Skeletal muscle satellite cell (primary cell): ENCODE data around the gene CDKN2B.

Experiments
- H3K27me3 ChIP-seq: 2 replicates; pipeline ENCODE4 v1.7.0; 2013; ENCODE audit warnings: low read length; ENCODE audit not compliant: control insufficient read depth, insufficient read depth
- H3K36me3 ChIP-seq: 2 replicates; pipeline ENCODE4 v1.7.0; 2013; ENCODE audit warnings: mild to moderate bottlenecking, control low read depth, low read length; ENCODE audit not compliant: insufficient read depth
- H3K4me1 ChIP-seq: 2 replicates; pipeline ENCODE4 v1.7.0; 2013; ENCODE audit warnings: low read length; ENCODE audit not compliant: control insufficient read depth, insufficient read depth
- H3K4me2 ChIP-seq: 2 replicates; pipeline ENCODE4 v1.7.0; 2013; ENCODE audit warnings: mild to moderate bottlenecking, low read length
- H3K4me3 ChIP-seq: 2 replicates; pipeline ENCODE4 v1.7.0; 2013; ENCODE audit warnings: low read length
- H3K9ac ChIP-seq: 2 replicates; pipeline ENCODE4 v1.7.0; 2013; ENCODE audit warnings: mild to moderate bottlenecking, low read depth, low read length, moderate library complexity
- H3K9me3 ChIP-seq: replicated peaks from 2 replicates; pipeline ENCODE4 v1.7.0; 2013; ENCODE audit warnings: mild to moderate bottlenecking, control low read depth, low read length

CDKN2B gene

GRCh38 chr9:22046243-22046885 is 37.3 kb upstream of the CDKN2B start:
- Histone ChIP-seq H3K9me3 (no peaks in the 10 kb centered on the region), H3K27me3 (no peaks in the 10 kb centered on the region), H3K9ac (no peak overlapping the region), H3K4me3 (no peak overlapping the region), H3K4me1 (peaks cover 27% of the 10 kb centered on the region), H3K36me3 (no peaks in the 10 kb centered on the region), H3K4me2 (no peak overlapping the region)

GRCh38 chr9:22045423-22045822 is 36.3 kb upstream of the CDKN2B start:
- H3K4me1 ChIP-seq = peaks cover 35% of the 10 kb centered on the region
- H3K9me3 ChIP-seq = no peaks in the 10 kb centered on the region
- no peak overlapping the region for H3K4me3 ChIP-seq
- H3K27me3 ChIP-seq = no peaks in the 10 kb centered on the region
- no peak overlapping the region for H3K4me2 ChIP-seq
- H3K9ac ChIP-seq = no peak overlapping the region
- H3K36me3 ChIP-seq = no peaks in the 10 kb centered on the region

- Histone ChIP-seq H3K4me1 (peaks cover 44% of the 10 kb centered on the region), H3K9me3 (no peaks in the 10 kb centered on the region), H3K27me3 (no peaks in the 10 kb centered on the region), H3K4me3 (no peak overlapping the region), H3K4me2 (no peak overlapping the region), H3K36me3 (no peaks in the 10 kb centered on the region), H3K9ac (no peak overlapping the region)
These were observed 35.5 kb upstream of the CDKN2B start for GRCh38 chr9:22044583-22044982.

GRCh38 chr9:22043928-22044327 is 34.8 kb upstream of the CDKN2B start:
- H3K4me1 ChIP-seq = peaks cover 49% of the 10 kb centered on the region
- H3K4me3 ChIP-seq = no peak overlapping the region
- no peak overlapping the region for H3K4me2 ChIP-seq
- no peaks in the 10 kb centered on the region for H3K36me3 ChIP-seq
- H3K27me3 ChIP-seq = no peaks in the 10 kb centered on the region
- H3K9me3 ChIP-seq = no peaks in the 10 kb centered on the region
- no peak overlapping the region for H3K9ac ChIP-seq

GRCh38 chr9:22041775-22042174 is 32.7 kb upstream of the CDKN2B start:
- no peak overlapping the region for H3K4me3 ChIP-seq
- peak overlapping the region; percentile 41 for H3K4me2 ChIP-seq

GRCh38 chr9:22041344-22041743 is 32.2 kb upstream of the CDKN2B start:
- Histone ChIP-seq H3K36me3 (no peaks in the 10 kb centered on the region), H3K9me3 (no peaks in the 10 kb centered on the region), H3K4me2 (peak overlapping the region; percentile 41), H3K4me3 (no peak overlapping the region), H3K9ac (peak overlapping the region; percentile 34), H3K27me3 (no peaks in the 10 kb centered on the region), H3K4me1 (peaks cover 58% of the 10 kb centered on the region)

More at GRCh38 chr9:22041775-22042174, 32.7 kb upstream of the CDKN2B start:
- Histone ChIP-seq H3K4me1 (peaks cover 58% of the 10 kb centered on the region), H3K36me3 (no peaks in the 10 kb centered on the region), H3K9ac (peak overlapping the region; percentile 34), H3K27me3 (no peaks in the 10 kb centered on the region), H3K9me3 (no peaks in the 10 kb centered on the region)

GRCh38 chr9:22040760-22041159 is 31.7 kb upstream of the CDKN2B start:
- Histone ChIP-seq H3K27me3 (no peaks in the 10 kb centered on the region), H3K4me1 (peaks cover 58% of the 10 kb centered on the region), H3K4me2 (peak overlapping the region; percentile 41), H3K4me3 (no peak overlapping the region), H3K9ac (peak overlapping the region; percentile 34), H3K36me3 (no peaks in the 10 kb centered on the region), H3K9me3 (no peaks in the 10 kb centered on the region)

- H3K9ac ChIP-seq = no peak overlapping the region
- H3K9me3 ChIP-seq = no peaks in the 10 kb centered on the region
- H3K4me1 ChIP-seq = peaks cover 47% of the 10 kb centered on the region
- no peak overlapping the region for H3K4me3 ChIP-seq
- H3K36me3 ChIP-seq = no peaks in the 10 kb centered on the region
- H3K27me3 ChIP-seq = no peaks in the 10 kb centered on the region
- H3K4me2 ChIP-seq = no peak overlapping the region
These were observed 30.2 kb upstream of the CDKN2B start for GRCh38 chr9:22039258-22039657.

- Histone ChIP-seq H3K4me1 (peaks cover 42% of the 10 kb centered on the region), H3K36me3 (no peaks in the 10 kb centered on the region), H3K27me3 (no peaks in the 10 kb centered on the region), H3K9ac (no peak overlapping the region), H3K4me2 (no peak overlapping the region), H3K4me3 (no peak overlapping the region), H3K9me3 (no peaks in the 10 kb centered on the region)
These were observed 29.0 kb upstream of the CDKN2B start for GRCh38 chr9:22037954-22038690.

GRCh38 chr9:22036866-22037626 is 27.9 kb upstream of the CDKN2B start:
- H3K9me3 ChIP-seq = no peaks in the 10 kb centered on the region

GRCh38 chr9:22035591-22036011 is 26.5 kb upstream of the CDKN2B start:
- Histone ChIP-seq H3K4me3 (no peak overlapping the region), H3K9me3 (no peaks in the 10 kb centered on the region), H3K36me3 (no peaks in the 10 kb centered on the region), H3K4me2 (no peak overlapping the region), H3K27me3 (no peaks in the 10 kb centered on the region), H3K9ac (no peak overlapping the region), H3K4me1 (peaks cover 27% of the 10 kb centered on the region)

More at GRCh38 chr9:22036866-22037626, 27.9 kb upstream of the CDKN2B start:
- Histone ChIP-seq H3K27me3 (no peaks in the 10 kb centered on the region), H3K9ac (no peak overlapping the region), H3K4me2 (no peak overlapping the region), H3K4me3 (no peak overlapping the region), H3K4me1 (peaks cover 38% of the 10 kb centered on the region), H3K36me3 (no peaks in the 10 kb centered on the region)
